ENCODE measurements around the gene ENTPD3. TPM values are rescaled to one million over a fixed set of nuclear protein-coding genes. Genes with fewer than 3 reads are reported as not detected.
A peak's percentile ranks its signal among the peaks of the same experiment; 100 is the strongest.

ENTPD3 gene
- total and polyA plus RNA-seq, 2 of the 13 experiments (the other 11 are each of a cell fraction or from before 2014, with no cell fraction given): 0.07 TPM; not detected in 1

DNA sequence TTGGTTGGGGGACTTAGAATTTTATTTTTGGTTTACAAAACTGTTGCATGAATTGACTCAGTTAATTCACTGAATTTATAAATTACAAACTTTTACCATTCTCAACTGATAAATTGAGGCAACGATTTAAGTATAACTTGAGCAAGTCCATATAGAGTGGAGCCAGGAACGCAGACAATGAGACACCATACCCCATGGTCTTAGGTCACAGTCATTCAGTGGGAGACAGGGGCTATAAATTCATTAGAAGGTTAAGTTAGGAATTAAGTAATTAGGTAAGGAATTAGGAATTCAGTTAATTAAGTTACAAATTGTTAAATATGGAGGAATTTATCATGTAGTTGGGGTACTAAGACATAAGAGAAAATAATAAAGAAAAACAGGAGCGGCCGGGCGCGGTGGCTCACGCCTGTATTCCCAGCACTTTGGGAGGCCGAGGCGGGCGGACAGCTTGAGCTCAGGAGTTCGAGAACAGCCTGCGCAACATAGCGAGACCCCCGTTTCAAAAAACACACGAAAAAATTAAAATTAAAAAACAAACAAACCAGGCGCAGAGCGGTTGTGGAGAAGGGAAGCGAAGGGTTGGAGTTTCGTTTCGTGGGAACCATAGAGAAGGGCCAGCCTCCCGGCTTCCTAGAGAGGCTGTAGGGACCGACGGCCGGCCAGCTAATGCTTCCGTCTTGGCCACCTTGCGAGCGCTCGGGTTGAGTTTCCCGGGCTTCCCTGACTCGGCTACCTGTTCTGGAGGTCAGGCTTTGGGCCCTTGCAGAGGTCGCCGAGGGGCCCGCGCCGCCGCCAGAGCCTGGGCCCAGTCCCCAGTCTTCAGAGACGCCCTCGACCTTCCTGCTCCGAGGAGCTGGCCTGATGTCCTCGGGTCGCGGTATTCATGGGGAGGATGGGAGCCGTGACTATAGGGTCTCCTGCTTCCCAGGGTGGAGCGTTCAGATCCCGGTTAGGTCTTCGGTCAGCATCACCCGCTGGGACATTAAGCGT is 89.8 kb downstream of the ENTPD3 start, which contains the start of gene ZNF619 (continued):
- TF ChIP-seq, protein P1, sequence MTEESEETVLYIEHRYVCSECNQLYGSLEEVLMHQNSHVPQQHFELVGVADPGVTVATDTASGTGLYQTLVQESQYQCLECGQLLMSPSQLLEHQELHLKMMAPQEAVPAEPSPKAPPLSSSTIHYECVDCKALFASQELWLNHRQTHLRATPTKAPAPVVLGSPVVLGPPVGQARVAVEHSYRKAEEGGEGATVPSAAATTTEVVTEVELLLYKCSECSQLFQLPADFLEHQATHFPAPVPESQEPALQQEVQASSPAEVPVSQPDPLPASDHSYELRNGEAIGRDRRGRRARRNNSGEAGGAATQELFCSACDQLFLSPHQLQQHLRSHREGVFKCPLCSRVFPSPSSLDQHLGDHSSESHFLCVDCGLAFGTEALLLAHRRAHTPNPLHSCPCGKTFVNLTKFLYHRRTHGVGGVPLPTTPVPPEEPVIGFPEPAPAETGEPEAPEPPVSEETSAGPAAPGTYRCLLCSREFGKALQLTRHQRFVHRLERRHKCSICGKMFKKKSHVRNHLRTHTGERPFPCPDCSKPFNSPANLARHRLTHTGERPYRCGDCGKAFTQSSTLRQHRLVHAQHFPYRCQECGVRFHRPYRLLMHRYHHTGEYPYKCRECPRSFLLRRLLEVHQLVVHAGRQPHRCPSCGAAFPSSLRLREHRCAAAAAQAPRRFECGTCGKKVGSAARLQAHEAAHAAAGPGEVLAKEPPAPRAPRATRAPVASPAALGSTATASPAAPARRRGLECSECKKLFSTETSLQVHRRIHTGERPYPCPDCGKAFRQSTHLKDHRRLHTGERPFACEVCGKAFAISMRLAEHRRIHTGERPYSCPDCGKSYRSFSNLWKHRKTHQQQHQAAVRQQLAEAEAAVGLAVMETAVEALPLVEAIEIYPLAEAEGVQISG (CRISPR knock-in tag; IDR thresholded peaks at IDR 0.05): peak; percentile 99
- no peak for TF ChIP-seq ZNF496 (CRISPR knock-in tag; IDR thresholded peaks at IDR 0.05; ENCODE audit: insufficient replicate concordance)
- no peak for TF ChIP-seq FOSL2 (CRISPR knock-in tag; IDR thresholded peaks at IDR 0.05)
- TF ChIP-seq ZNF747 (CRISPR knock-in tag; IDR thresholded peaks at IDR 0.05; ENCODE audit: borderline replicate concordance): no peak; the same call in 1 of the 2 replicates
- TF ChIP-seq ZNF329 (CRISPR knock-in tag; IDR thresholded peaks at IDR 0.05; ENCODE audit: low read depth): no peak
- TF ChIP-seq EHMT2 (IDR thresholded peaks at IDR 0.05; ENCODE audit: borderline replicate concordance, low read depth, low read length): no peak
- no peak for TF ChIP-seq U2AF2 (IDR thresholded peaks at IDR 0.05; ENCODE audit: low read depth, low read length)
- no peak for TF ChIP-seq GTF2F1 (IDR thresholded peaks at IDR 0.05; ENCODE audit: low read length)
- no peak for TF ChIP-seq RNF2 (conservative IDR thresholded peaks at IDR 0.05; ENCODE audit: low read depth)
- TF ChIP-seq ZNF557 (CRISPR knock-in tag; IDR thresholded peaks at IDR 0.05): 0 out of 2 replicates have a peak, but pooled peaks have one; percentile 43
- no peak for TF ChIP-seq FOXC1 (CRISPR knock-in tag; IDR thresholded peaks at IDR 0.05; ENCODE audit: borderline replicate concordance)
- TF ChIP-seq NR2C2 (CRISPR knock-in tag; IDR thresholded peaks at IDR 0.05; ENCODE audit: borderline replicate concordance): peak; percentile 74
- TF ChIP-seq THYN1 (CRISPR knock-in tag; IDR thresholded peaks at IDR 0.05; ENCODE audit: borderline replicate concordance, low read depth): no peak
- peak; percentile 72; the same call in 1 of the 2 replicates for TF ChIP-seq NFKB2 (CRISPR knock-in tag; IDR thresholded peaks at IDR 0.05; ENCODE audit: borderline replicate concordance)
- TF ChIP-seq TBX2 (CRISPR knock-in tag; IDR thresholded peaks at IDR 0.05; ENCODE audit: borderline replicate concordance): peak; percentile 67
- TF ChIP-seq GPN1 (CRISPR knock-in tag; IDR thresholded peaks at IDR 0.05; ENCODE audit: borderline replicate concordance): no peak
- TF ChIP-seq PHF8 (CRISPR knock-in tag; IDR thresholded peaks at IDR 0.05): peak; percentile 87
- TF ChIP-seq ZSCAN21 (CRISPR knock-in tag; IDR thresholded peaks at IDR 0.05; ENCODE audit: borderline replicate concordance): no peak; the same call in 1 of the 2 replicates
